ENCODE measurements around the gene DDR1.
A peak's percentile ranks its signal among the peaks of the same experiment; 100 is the strongest.
"Not testable (repeated sequence)": the region's sequence is repeated elsewhere in the genome, so short reads cannot be mapped to it uniquely, and the experiment has no call there.

The DDR1 gene

GRCh38 chr6:30903236-30903635 is 18.9 kb downstream of the DDR1 start:
- Histone ChIP-seq H3K36me3 (ENCODE audit: insufficient read depth) (no peaks in the 10 kb centered on the region), H3K27me3 (ENCODE audit: insufficient read depth, low read depth) (no peaks in the 10 kb centered on the region), H3K27ac (no peak overlapping the region), H2AFZ (ENCODE audit: low read depth) (no peak overlapping the region), H4K20me1 (ENCODE audit: insufficient read depth) (no peaks in the 10 kb centered on the region), H3K79me2 (ENCODE audit: insufficient read depth, low read depth) (no peaks in the 10 kb centered on the region), H3K4me2 (no peak overlapping the region), H3K9ac (no peak overlapping the region), H3K4me3 (IDR thresholded peaks at IDR 0.05; ENCODE audit: insufficient read depth, low read depth, low read length) (no peak overlapping the region), H3K4me1 (ENCODE audit: low read depth, poor library complexity, severe bottlenecking) (no peaks in the 10 kb centered on the region)
- TF ChIP-seq CTCF (conservative IDR thresholded peaks at IDR 0.05; ENCODE audit: low read depth, low read length), result no peak

DNA sequence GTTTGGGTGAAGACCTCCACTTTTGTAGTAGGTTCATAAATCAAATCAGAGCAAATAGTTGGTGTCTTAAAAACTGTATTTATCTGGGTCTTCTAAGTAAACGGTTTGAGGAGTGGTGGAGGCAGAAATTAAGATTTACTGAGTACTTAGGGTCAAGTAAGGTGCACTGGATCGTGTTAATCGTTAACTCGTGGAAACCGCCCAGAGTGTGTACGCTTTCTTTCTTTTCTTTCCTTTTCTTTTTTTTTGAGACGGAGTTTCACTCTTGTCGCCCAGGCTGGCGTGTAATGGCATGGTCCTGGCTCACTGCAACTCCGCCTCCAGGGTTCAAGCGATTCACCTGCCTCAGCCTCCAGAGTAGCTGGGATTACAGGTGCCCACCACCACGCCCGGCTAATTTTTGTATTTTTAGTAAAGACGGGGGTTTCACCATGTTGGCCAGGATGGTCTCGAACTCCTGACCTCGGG is 23.0 kb downstream of the DDR1 start:
- H3K9ac ChIP-seq; H3K79me2 ChIP-seq (ENCODE audit: insufficient read depth, low read depth); H4K20me1 ChIP-seq (ENCODE audit: insufficient read depth); H3K36me3 ChIP-seq (ENCODE audit: insufficient read depth); H3K27ac ChIP-seq; H3K4me2 ChIP-seq; H3K27me3 ChIP-seq (ENCODE audit: insufficient read depth, low read depth); H3K4me3 ChIP-seq (IDR thresholded peaks at IDR 0.05; ENCODE audit: insufficient read depth, low read depth, low read length); H3K4me1 ChIP-seq (ENCODE audit: low read depth, poor library complexity, severe bottlenecking): not testable (repeated sequence)
- peak overlapping the region; percentile 72 for H2AFZ ChIP-seq (ENCODE audit: low read depth)

GRCh38 chr6:30907758-30908591 is 23.7 kb downstream of the DDR1 start, which contains the start of gene GTF2H4:
Gene GTF2H4 (plus strand): TSS chr6:30908207.
- Histone ChIP-seq H2AFZ (ENCODE audit: low read depth) (peak within 1 kb of the TSS; percentile 72), H3K27ac (no peak within 1 kb of the TSS)

DNA sequence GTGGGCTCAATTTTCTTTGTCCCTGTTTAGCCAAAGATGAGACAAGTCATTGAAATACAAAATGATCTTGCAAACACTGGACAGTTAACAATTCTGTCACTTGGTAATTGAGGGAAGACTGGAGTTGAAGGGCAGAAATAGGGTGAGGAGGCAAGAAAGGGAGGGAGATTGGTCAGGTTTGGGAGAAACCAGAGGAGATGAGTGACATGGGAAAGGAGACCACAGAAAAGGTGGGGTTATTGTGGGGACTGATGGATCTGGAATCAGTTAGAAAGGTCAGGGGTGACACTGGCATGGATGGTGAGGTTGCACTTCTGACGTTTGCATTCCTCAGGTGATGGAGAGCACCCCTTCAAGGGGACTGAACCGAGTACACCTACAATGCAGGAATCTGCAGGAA is 24.4 kb downstream of the DDR1 start:
- no peaks in the 10 kb centered on the region for H3K27me3 ChIP-seq (ENCODE audit: insufficient read depth, low read depth)
- H3K4me3 ChIP-seq (IDR thresholded peaks at IDR 0.05; ENCODE audit: insufficient read depth, low read depth, low read length), result peak overlapping the region; percentile 65
- no peak for TF ChIP-seq CTCF (conservative IDR thresholded peaks at IDR 0.05; ENCODE audit: low read depth, low read length)
- H2AFZ ChIP-seq (ENCODE audit: low read depth), result no peak overlapping the region
- H3K27ac ChIP-seq, result no peak overlapping the region
- peaks cover 11% of the 10 kb centered on the region for H3K4me1 ChIP-seq (ENCODE audit: low read depth, poor library complexity, severe bottlenecking)
- peak overlapping the region; percentile 49 for H3K4me2 ChIP-seq
- no peaks in the 10 kb centered on the region for H3K36me3 ChIP-seq (ENCODE audit: insufficient read depth)
- peaks cover 5% of the 10 kb centered on the region; the same call in 1 of the 2 replicates for H3K79me2 ChIP-seq (ENCODE audit: insufficient read depth, low read depth)
- no peaks in the 10 kb centered on the region for H4K20me1 ChIP-seq (ENCODE audit: insufficient read depth)
- peak overlapping the region; percentile 35; the same call in 1 of the 2 replicates for H3K9ac ChIP-seq

More at GRCh38 chr6:30907758-30908591, 23.7 kb downstream of the DDR1 start, which contains the start of gene GTF2H4:
- TF ChIP-seq CTCF (conservative IDR thresholded peaks at IDR 0.05; ENCODE audit: low read depth, low read length), result no peak
- Histone ChIP-seq H3K9ac (peak within 1 kb of the TSS; percentile 35; the same call in 1 of the 2 replicates), H3K4me3 (IDR thresholded peaks at IDR 0.05; ENCODE audit: insufficient read depth, low read depth, low read length) (peak within 1 kb of the TSS; percentile 65), H3K27me3 (ENCODE audit: insufficient read depth, low read depth) (no peaks in the 10 kb centered on the region), H4K20me1 (ENCODE audit: insufficient read depth) (no peaks in the 10 kb centered on the region), H3K4me2 (peak within 1 kb of the TSS; percentile 49), H3K79me2 (ENCODE audit: insufficient read depth, low read depth) (peaks cover 5% of the 10 kb centered on the region; the same call in 1 of the 2 replicates), H3K36me3 (ENCODE audit: insufficient read depth) (no peaks in the 10 kb centered on the region), H3K4me1 (ENCODE audit: low read depth, poor library complexity, severe bottlenecking) (peaks cover 8% of the 10 kb centered on the region)

- not testable (repeated sequence) for H3K4me3 ChIP-seq (IDR thresholded peaks at IDR 0.05; ENCODE audit: insufficient read depth, low read depth, low read length); H3K27me3 ChIP-seq (ENCODE audit: insufficient read depth, low read depth); H3K27ac ChIP-seq; H3K79me2 ChIP-seq (ENCODE audit: insufficient read depth, low read depth); H3K36me3 ChIP-seq (ENCODE audit: insufficient read depth); H3K4me2 ChIP-seq; H3K9ac ChIP-seq; H2AFZ ChIP-seq (ENCODE audit: low read depth); H4K20me1 ChIP-seq (ENCODE audit: insufficient read depth)
- H3K4me1 ChIP-seq (ENCODE audit: low read depth, poor library complexity, severe bottlenecking), result peaks cover 20% of the 10 kb centered on the region
Measured at GRCh38 chr6:30910473-30910872, 26.2 kb downstream of the DDR1 start.
